DOHH2 (cell line): Measurements from ENCODE around the gene GPRC5B.

ENCODE experiments used
- CTCF ChIP-seq: fragments of 200-600 bp; sonication (generic); IDR thresholded peaks from one replicate; pipeline ENCODE4 v1.5.1; 2014; ENCODE audit warnings: antibody characterized with exemption, mild to moderate bottlenecking, low read depth, low read length; ENCODE audit not compliant: poor library complexity, severe bottlenecking
- EZH2phosphoT487 ChIP-seq: fragments of 200-600 bp; sonication (generic); IDR thresholded peaks from 2 replicates; pipeline ENCODE4 v1.6.1; 2017; ENCODE audit warnings: borderline replicate concordance, mild to moderate bottlenecking, antibody characterized with exemption, low read length, moderate library complexity, mixed read lengths

- TF ChIP-seq CTCF (no peak), EZH2phosphoT487 (no peak)
Observed at GRCh38 chr16:19890901-19891300, 6.3 kb upstream of the GPRC5B start.
